Fibroblast of skin of abdomen (primary cell): Measurements from ENCODE around the gene RAPGEF2.
"Not testable (repeated sequence)": the region's sequence is repeated elsewhere in the genome, so short reads cannot be mapped to it uniquely, and the experiment has no call there.

ENCODE experiments used
- DNase-seq: peaks from one replicate; pipeline ENCODE4 v3.0.0-alpha.2; 2013

Gene RAPGEF2

GRCh38 chr4:159101988-159102621 is 774 bp upstream of the RAPGEF2 start:
- no peak for DNase-seq

GRCh38 chr4:159103384-159103990 is 608 bp downstream of the RAPGEF2 start:
- DNase-seq: peak; percentile 17

GRCh38 chr4:159104694-159105414 is 2.0 kb downstream of the RAPGEF2 start:
- DNase-seq: peak; percentile 16

GRCh38 chr4:159105761-159106243 is 2.9 kb downstream of the RAPGEF2 start:
- peak; percentile 46 for DNase-seq

- no peak for DNase-seq
Measured at GRCh38 chr4:159106636-159107035, 3.8 kb downstream of the RAPGEF2 start.

- peak; percentile 21 for DNase-seq
Measured at GRCh38 chr4:159107203-159107925, 4.5 kb downstream of the RAPGEF2 start.

GRCh38 chr4:159108124-159108523 is 5.2 kb downstream of the RAPGEF2 start:
- DNase-seq: no peak

- DNase-seq: no peak
Measured at GRCh38 chr4:159110961-159111360, 8.1 kb downstream of the RAPGEF2 start.

- no peak for DNase-seq
Measured at GRCh38 chr4:159111416-159111815, 8.5 kb downstream of the RAPGEF2 start.

- DNase-seq: not testable (repeated sequence)
Measured at GRCh38 chr4:159113366-159113765, 10.5 kb downstream of the RAPGEF2 start.

- not testable (repeated sequence) for DNase-seq
Measured at GRCh38 chr4:159116098-159116497, 13.2 kb downstream of the RAPGEF2 start.

GRCh38 chr4:159116693-159117092 is 13.8 kb downstream of the RAPGEF2 start:
- not testable (repeated sequence) for DNase-seq

- no peak for DNase-seq
Measured at GRCh38 chr4:159117564-159117963, 14.7 kb downstream of the RAPGEF2 start.

- no peak for DNase-seq
Measured at GRCh38 chr4:159117968-159118367, 15.1 kb downstream of the RAPGEF2 start.

GRCh38 chr4:159121371-159121770 is 18.5 kb downstream of the RAPGEF2 start:
- no peak for DNase-seq

GRCh38 chr4:159126716-159127115 is 23.8 kb downstream of the RAPGEF2 start:
- DNase-seq: no peak

GRCh38 chr4:159127745-159128518 is 25.1 kb downstream of the RAPGEF2 start:
- DNase-seq: no peak

- no peak for DNase-seq
Measured at GRCh38 chr4:159129814-159130550, 27.1 kb downstream of the RAPGEF2 start.

GRCh38 chr4:159131564-159131963 is 28.7 kb downstream of the RAPGEF2 start:
- no peak for DNase-seq

GRCh38 chr4:159134429-159134828 is 31.6 kb downstream of the RAPGEF2 start:
- DNase-seq: no peak

GRCh38 chr4:159137176-159137575 is 34.3 kb downstream of the RAPGEF2 start:
- no peak for DNase-seq
